HG03025 (cell line): ENCODE measurements around the gene CD247.
A peak's percentile ranks its signal among the peaks of the same experiment; 100 is the strongest.

Experiments used
- ATAC-seq: cut with Tn5 transposase; IDR thresholded peaks from one replicate; pipeline ENCODE4 v1.9.1; 2021; ENCODE audit warnings: mild to moderate bottlenecking, moderate library complexity; ENCODE audit not compliant: unreplicated experiment, low FRiP score

The CD247 gene

GRCh38 chr1:167441222-167441621 lies 77.1 kb downstream of the CD247 start:
- no peak for ATAC-seq

GRCh38 chr1:167440776-167441175 lies 77.6 kb downstream of the CD247 start:
- ATAC-seq: no peak

GRCh38 chr1:167440345-167440744 lies 78.0 kb downstream of the CD247 start:
- no peak for ATAC-seq

GRCh38 chr1:167439301-167439988 lies 78.9 kb downstream of the CD247 start:
- no peak for ATAC-seq

- ATAC-seq: no peak
These were observed 79.9 kb downstream of the CD247 start for GRCh38 chr1:167438171-167439138.

GRCh38 chr1:167435484-167435883 lies 82.8 kb downstream of the CD247 start:
- ATAC-seq: no peak

GRCh38 chr1:167434306-167434705 lies 84.0 kb downstream of the CD247 start:
- no peak for ATAC-seq

- no peak for ATAC-seq
These were observed 84.4 kb downstream of the CD247 start for GRCh38 chr1:167433884-167434283.

- ATAC-seq: no peak
These were observed 85.5 kb downstream of the CD247 start for GRCh38 chr1:167432780-167433179.

GRCh38 chr1:167431909-167432650 lies 86.2 kb downstream of the CD247 start:
- ATAC-seq: no peak

- no peak for ATAC-seq
These were observed 86.9 kb downstream of the CD247 start for GRCh38 chr1:167431261-167431908.

GRCh38 chr1:167430849-167431242 lies 87.5 kb downstream of the CD247 start:
- ATAC-seq: no peak

GRCh38 chr1:167430134-167430848 lies 88.0 kb downstream of the CD247 start:
- ATAC-seq: peak; percentile 52

GRCh38 chr1:167429612-167430011 lies 88.7 kb downstream of the CD247 start:
- no peak for ATAC-seq

- no peak for ATAC-seq
These were observed 89.9 kb downstream of the CD247 start for GRCh38 chr1:167428395-167428794.

- no peak for ATAC-seq
These were observed 90.5 kb downstream of the CD247 start for GRCh38 chr1:167427848-167428247.

- no peak for ATAC-seq
These were observed 91.6 kb downstream of the CD247 start for GRCh38 chr1:167426716-167427115.

- no peak for ATAC-seq
These were observed 92.8 kb downstream of the CD247 start for GRCh38 chr1:167425482-167425881.

- ATAC-seq: no peak
These were observed 94.4 kb downstream of the CD247 start for GRCh38 chr1:167423684-167424619.
